ENCODE data around the gene MYCN. TPM values are rescaled to one million over a fixed set of nuclear protein-coding genes. Genes with fewer than 3 reads are reported as not detected.

Gene MYCN
- total RNA-seq, 1 donor = 0.10 TPM

GRCh38 chr2:15968280-15969178 is 28.2 kb downstream of the MYCN start:
- no peak overlapping the region for H3K4me3 ChIP-seq (ENCODE audit: low read length)
- no peaks in the 10 kb centered on the region for H3K9me3 ChIP-seq (ENCODE audit: low read depth, low read length)
- H3K4me1 ChIP-seq (ENCODE audit: insufficient read depth, low read length) = peaks cover 18% of the 10 kb centered on the region
- H3K27me3 ChIP-seq (ENCODE audit: insufficient read depth, low read length) = no peaks in the 10 kb centered on the region

DNA sequence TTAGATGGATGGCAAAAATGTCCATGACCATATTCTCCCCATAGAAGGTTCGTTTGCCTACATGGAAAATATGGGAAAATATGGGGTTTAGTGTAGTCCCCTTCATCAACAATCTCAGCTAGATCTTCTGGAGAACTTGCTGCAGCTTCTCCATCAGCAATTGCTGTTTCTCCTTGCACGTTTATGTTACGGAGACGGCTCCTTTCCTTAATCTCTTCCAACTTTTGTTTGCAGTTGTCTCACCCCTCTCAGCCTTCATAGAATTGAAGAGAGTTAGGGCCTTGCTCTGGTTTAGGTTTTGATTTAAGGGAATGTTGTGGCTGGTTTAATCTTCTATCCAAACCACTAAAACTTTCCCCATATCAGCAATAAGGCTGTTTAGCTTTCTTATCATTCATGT is 28.9 kb downstream of the MYCN start:
- Histone ChIP-seq H3K9me3 (ENCODE audit: low read depth, low read length) (no peaks in the 10 kb centered on the region), H3K4me1 (ENCODE audit: insufficient read depth, low read length) (peaks cover 18% of the 10 kb centered on the region)

DNA sequence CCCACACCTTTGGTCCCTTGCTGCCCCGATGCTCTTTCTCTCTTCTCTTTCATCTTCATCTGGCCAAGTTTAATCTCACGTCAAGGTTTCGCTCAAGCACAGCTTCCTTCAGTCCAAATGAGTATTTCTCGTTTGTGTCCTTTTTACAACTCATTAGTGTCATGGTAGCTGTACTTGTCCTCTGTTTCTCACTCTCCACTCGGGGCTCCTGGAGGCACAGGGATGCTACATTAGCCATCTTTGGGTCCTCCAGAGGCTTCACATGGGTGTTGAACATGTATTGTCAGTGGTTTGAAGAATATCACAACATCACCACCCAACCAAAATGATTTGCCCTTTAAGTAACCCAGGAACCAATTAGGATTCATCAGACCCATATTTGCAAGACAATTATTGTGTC is 30.4 kb downstream of the MYCN start:
- Histone ChIP-seq H3K4me1 (ENCODE audit: insufficient read depth, low read length) (peaks cover 8% of the 10 kb centered on the region), H3K27me3 (ENCODE audit: insufficient read depth, low read length) (no peaks in the 10 kb centered on the region), H3K9me3 (ENCODE audit: low read depth, low read length) (no peaks in the 10 kb centered on the region), H3K4me3 (ENCODE audit: low read length) (no peak overlapping the region)

More for the DNA sequence above, 28.9 kb downstream of the MYCN start:
- Histone ChIP-seq H3K27me3 (ENCODE audit: insufficient read depth, low read length) (no peaks in the 10 kb centered on the region), H3K4me3 (ENCODE audit: low read length) (no peak overlapping the region)

DNA sequence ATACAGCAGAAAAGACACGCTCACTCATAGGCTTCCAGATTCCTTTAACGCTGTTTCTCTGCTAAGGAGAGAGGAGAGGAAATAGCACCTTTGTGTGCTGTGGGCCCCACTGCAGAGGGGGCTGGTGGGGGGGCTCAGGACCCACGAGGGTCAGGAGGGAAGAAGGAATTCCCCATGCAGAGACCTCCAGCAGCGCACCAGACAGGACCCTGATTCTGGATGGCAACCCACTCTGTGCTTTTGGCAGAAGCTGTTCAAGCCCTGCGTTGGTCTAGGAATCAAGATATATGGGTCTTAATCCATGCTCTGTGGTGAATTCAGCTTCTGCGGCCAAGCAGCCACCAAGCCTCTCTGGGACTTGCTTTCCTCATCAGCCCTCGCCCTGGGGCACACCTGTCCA is 31.0 kb downstream of the MYCN start:
- Histone ChIP-seq H3K4me1 (ENCODE audit: insufficient read depth, low read length) (peaks cover 2% of the 10 kb centered on the region), H3K27me3 (ENCODE audit: insufficient read depth, low read length) (no peaks in the 10 kb centered on the region), H3K9me3 (ENCODE audit: low read depth, low read length) (no peaks in the 10 kb centered on the region), H3K4me3 (ENCODE audit: low read length) (no peak overlapping the region)

DNA sequence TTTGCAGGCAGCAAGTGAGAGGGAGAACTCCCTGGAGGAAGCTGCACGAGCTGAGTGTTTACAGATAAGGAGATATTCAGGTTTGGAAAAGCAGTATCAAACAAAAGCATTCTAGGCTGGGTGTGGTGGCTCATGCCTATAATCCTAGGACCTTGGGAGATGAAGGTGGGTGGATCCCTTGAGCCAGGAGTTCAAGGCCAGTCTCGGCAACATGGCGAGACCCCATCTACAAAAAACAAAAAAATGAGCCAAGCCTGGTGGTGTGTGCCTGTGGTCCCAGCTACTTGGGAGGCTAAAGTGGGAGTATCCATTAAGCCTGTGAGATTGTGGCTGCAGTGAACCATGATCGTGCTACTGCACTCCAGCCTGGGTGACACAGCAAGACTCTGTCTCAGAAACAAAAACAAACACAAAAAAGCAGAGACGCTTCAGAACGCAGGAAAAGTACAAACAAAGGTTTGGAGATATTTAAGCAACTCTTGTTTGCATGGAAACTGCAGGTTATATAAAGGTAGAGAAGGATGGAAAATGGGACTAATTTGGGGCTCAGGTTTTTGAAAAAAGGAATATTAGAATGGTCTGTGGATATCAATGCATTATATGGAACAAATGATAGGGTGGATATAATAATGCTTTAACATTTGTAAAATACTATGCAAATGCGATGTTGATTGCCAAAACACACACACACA is 31.6 kb downstream of the MYCN start:
- Histone ChIP-seq H3K9me3 (ENCODE audit: low read depth, low read length) (no peaks in the 10 kb centered on the region), H3K4me1 (ENCODE audit: insufficient read depth, low read length) (no peaks in the 10 kb centered on the region), H3K4me3 (ENCODE audit: low read length) (no peak overlapping the region), H3K27me3 (ENCODE audit: insufficient read depth, low read length) (no peaks in the 10 kb centered on the region)

- Histone ChIP-seq H3K9me3 (ENCODE audit: low read depth, low read length) (no peaks in the 10 kb centered on the region), H3K4me3 (ENCODE audit: low read length) (no peak overlapping the region), H3K4me1 (ENCODE audit: insufficient read depth, low read length) (no peaks in the 10 kb centered on the region), H3K27me3 (ENCODE audit: insufficient read depth, low read length) (no peaks in the 10 kb centered on the region)
These were observed 33.4 kb downstream of the MYCN start for GRCh38 chr2:15973481-15974401.

DNA sequence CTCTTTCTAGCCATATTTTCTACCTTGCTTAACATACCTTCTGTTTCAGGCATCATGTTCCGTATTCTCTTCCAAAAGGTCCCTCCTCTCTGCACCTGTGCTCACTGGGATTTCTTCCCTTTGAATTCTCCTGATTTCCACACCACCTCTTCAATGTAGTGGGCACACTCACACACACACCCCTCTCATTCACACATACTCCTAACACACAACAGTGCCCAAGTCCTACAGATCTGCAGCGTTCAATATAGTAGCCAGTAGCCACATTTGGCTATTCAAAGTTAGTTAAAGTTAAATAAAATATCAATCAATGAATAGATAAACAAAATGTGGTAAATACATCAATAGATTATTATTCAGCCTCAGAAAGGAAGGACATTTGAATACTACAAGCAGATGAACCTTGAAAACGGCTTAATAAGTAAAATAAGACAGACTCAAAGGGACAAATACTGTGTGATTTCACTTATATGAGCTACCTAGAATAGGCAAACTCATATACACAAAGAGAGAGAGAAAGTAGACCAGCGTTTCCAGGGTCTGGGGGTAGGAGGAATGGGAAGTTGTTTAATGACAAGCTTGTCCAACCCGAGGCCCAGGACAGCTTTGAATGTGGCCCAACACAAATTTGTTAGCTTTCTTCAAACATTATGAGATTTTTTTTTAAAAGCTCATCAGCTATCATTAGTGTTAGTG is 34.4 kb downstream of the MYCN start:
- no peaks in the 10 kb centered on the region for H3K4me1 ChIP-seq (ENCODE audit: insufficient read depth, low read length)

DNA sequence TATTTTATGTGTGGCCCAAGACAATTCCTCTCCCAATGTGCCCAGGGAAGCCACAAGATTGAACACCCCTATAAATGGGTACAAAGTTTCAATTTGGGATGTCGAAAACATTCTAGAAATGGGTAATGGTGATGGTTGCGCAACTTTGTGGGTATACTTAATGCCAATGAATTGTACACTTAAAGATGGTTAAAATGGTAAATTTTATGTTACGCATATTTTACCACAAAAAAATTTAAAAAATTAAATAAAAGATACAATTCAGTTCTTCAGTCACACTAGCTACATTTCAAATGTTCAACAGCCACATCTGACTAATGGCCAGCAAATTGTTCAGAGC is 34.9 kb downstream of the MYCN start:
- Histone ChIP-seq H3K4me1 (ENCODE audit: insufficient read depth, low read length) (no peaks in the 10 kb centered on the region), H3K27me3 (ENCODE audit: insufficient read depth, low read length) (no peaks in the 10 kb centered on the region)

More for the DNA sequence above, 34.4 kb downstream of the MYCN start:
- no peak overlapping the region for H3K4me3 ChIP-seq (ENCODE audit: low read length)
- H3K27me3 ChIP-seq (ENCODE audit: insufficient read depth, low read length) = no peaks in the 10 kb centered on the region
- no peaks in the 10 kb centered on the region for H3K9me3 ChIP-seq (ENCODE audit: low read depth, low read length)

DNA sequence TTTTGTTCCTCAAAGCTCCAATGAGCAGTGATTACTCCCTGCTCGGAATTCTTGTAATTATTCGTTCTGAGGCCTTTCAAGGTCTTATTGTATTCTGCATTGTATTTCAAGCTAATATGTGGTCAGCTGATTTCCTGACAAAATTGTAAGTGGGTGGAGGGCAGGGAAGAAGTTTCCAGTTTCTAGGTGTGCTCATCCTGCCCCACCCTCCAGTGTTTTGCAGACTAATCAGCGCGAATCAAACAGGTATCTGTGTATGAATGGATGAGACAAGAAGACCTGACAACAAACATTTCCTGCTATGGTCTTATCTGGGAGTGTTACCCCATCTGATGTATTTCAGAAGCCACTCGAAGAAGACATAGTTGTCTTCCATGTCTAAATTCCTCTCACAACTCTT is 35.3 kb downstream of the MYCN start:
- no peaks in the 10 kb centered on the region for H3K9me3 ChIP-seq (ENCODE audit: low read depth, low read length)
- no peaks in the 10 kb centered on the region for H3K27me3 ChIP-seq (ENCODE audit: insufficient read depth, low read length)
- H3K4me1 ChIP-seq (ENCODE audit: insufficient read depth, low read length) = no peaks in the 10 kb centered on the region
- H3K4me3 ChIP-seq (ENCODE audit: low read length) = no peak overlapping the region

More for the DNA sequence above, 34.9 kb downstream of the MYCN start:
- Histone ChIP-seq H3K4me3 (ENCODE audit: low read length) (no peak overlapping the region), H3K9me3 (ENCODE audit: low read depth, low read length) (no peaks in the 10 kb centered on the region)

- H3K9me3 ChIP-seq (ENCODE audit: low read depth, low read length) = no peaks in the 10 kb centered on the region
- H3K4me3 ChIP-seq (ENCODE audit: low read length) = no peak overlapping the region
- no peaks in the 10 kb centered on the region for H3K4me1 ChIP-seq (ENCODE audit: insufficient read depth, low read length)
- no peaks in the 10 kb centered on the region for H3K27me3 ChIP-seq (ENCODE audit: insufficient read depth, low read length)
These were observed 36.0 kb downstream of the MYCN start for GRCh38 chr2:15976354-15976753.

DNA sequence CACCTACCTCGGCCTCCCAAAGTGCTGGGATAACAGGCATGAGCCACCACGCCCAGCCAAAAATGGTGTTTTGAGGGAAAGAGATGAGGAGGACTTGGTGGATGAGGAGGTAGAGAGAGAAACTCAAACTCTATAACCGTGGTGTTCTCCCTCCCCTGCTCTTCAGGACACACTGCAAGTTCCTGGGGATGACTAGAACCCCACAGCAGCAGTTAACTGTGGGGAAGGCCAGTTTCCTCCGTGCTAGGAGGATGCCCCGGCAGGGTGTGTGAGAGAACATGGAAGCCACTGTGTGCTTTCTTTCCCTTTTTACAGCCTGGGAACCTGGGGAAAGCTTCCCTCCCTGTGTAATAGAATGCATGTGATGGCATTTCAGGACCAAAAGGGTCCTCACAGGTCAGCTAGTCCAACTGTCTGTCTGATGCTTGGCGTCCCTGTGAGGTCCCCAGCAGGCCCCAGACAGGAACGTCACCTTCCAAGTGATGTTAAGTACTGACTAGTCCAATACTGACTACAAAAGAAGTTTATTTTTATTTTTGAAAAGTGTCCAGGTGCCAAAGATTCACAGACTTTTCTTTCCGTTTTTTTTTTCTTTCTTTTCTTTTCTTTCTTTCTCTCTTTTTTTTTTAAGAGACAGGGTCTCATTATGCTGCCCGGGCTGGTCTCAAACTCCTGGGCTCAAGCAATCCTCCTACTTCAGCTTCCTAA is 38.9 kb downstream of the MYCN start:
- no peak overlapping the region for H3K4me3 ChIP-seq (ENCODE audit: low read length)
- H3K4me1 ChIP-seq (ENCODE audit: insufficient read depth, low read length) = no peaks in the 10 kb centered on the region
- H3K9me3 ChIP-seq (ENCODE audit: low read depth, low read length) = no peaks in the 10 kb centered on the region
- no peaks in the 10 kb centered on the region for H3K27me3 ChIP-seq (ENCODE audit: insufficient read depth, low read length)

DNA sequence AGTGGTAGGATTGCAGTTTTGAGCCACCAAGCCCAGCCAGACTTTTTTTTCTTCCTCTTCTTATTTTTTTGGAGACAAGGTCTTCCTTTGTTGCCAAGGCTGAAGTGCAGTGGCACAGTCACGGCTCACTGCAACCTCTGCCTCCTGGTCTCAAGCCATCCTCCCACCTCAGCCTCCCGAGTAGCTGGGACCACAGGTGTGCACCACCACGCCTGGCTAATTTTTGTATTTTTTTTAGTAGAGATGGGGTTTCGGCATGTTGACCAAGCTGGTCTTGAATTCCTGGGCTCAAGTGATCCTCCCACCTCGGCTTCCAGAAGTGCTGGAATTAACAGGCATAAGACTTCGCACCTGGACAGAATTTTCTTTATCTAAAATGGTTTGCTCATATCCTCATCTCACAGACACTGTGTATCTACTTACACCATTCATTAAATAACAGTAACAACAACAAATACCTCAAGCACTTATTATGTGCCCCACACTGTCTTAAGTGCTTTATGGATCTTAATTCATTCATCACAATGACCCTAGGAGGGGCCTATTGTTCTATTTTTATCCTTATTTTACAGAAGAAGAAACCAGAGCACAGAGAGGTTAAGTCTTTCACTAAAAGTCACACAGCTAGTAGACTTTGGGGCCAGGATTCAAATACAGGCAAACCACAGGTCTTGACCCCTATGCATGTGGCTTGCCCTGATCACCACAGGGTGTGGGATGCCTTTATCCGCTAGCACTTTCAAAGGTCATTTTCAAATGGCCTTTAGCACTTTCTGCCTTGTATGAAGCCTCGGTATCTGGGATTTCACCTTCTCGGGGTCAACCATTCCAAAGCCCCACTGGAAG is 39.6 kb downstream of the MYCN start:
- Histone ChIP-seq H3K27me3 (ENCODE audit: insufficient read depth, low read length) (no peaks in the 10 kb centered on the region), H3K9me3 (ENCODE audit: low read depth, low read length) (no peaks in the 10 kb centered on the region), H3K4me1 (ENCODE audit: insufficient read depth, low read length) (no peaks in the 10 kb centered on the region), H3K4me3 (ENCODE audit: low read length) (no peak overlapping the region)

GRCh38 chr2:15980605-15981098 is 40.3 kb downstream of the MYCN start:
- Histone ChIP-seq H3K4me1 (ENCODE audit: insufficient read depth, low read length) (no peaks in the 10 kb centered on the region), H3K4me3 (ENCODE audit: low read length) (no peak overlapping the region), H3K27me3 (ENCODE audit: insufficient read depth, low read length) (no peaks in the 10 kb centered on the region), H3K9me3 (ENCODE audit: low read depth, low read length) (no peaks in the 10 kb centered on the region)

Data from mononuclear cell (primary cell).